PC-9 (cell line): ENCODE measurements around the gene IGF1. TPM values are rescaled to one million over a fixed set of nuclear protein-coding genes. Genes with fewer than 3 reads are reported as not detected.

Experiments
- BruUV-seq: library from RNA; stranded (reverse); fragments of 400-500 nt; replicated peaks from 2 replicates; lab custom pipeline; 2021; lab: Mats Ljungman, UMichigan
- CTCF ChIA-PET: fragments of 300-600 bp; sonication (Branson Sonifier 250); formaldehyde crosslinking; loops from one replicate; lab custom pipeline; 2022; ENCODE audit warnings: antibody characterized with exemption; lab: Charles Lee
- POLR2A ChIA-PET: fragments of 300-600 bp; sonication (Branson Sonifier 250); formaldehyde crosslinking; loops from one replicate; lab custom pipeline; 2022; ENCODE audit warnings: antibody characterized with exemption; ENCODE audit not compliant: unreplicated experiment; lab: Charles Lee
- DNase-seq, 2 experiments: peaks; one replicate each; pipeline versions ENCODE4 v3.0.0 to v3.0.0-alpha.2; 2015 to 2022; ENCODE audit warnings: mixed read lengths in 1 of 2
- H2AFZ ChIP-seq: fragments of 200-600 bp; sonication (generic); 2 replicates; pipeline ENCODE4 v1.8.1; 2017; ENCODE audit warnings: antibody characterized with exemption
- H3F3A ChIP-seq: fragments of 200-600 bp; sonication (generic); 2 replicates; pipeline ENCODE4 v1.8.1; 2017; ENCODE audit warnings: antibody characterized with exemption, mild to moderate bottlenecking, low read depth; ENCODE audit not compliant: insufficient read depth
- H3K27ac ChIP-seq: fragments of 200-600 bp; sonication (generic); 2 replicates; pipeline ENCODE4 v1.6.1; 2016; ENCODE audit warnings: mixed run types
- H3K27me3 ChIP-seq: fragments of 200-600 bp; sonication (generic); 2 replicates; pipeline ENCODE4 v1.6.1; 2016; ENCODE audit warnings: low read depth, mixed run types; ENCODE audit not compliant: insufficient read depth
- H3K36me3 ChIP-seq: fragments of 200-600 bp; sonication (generic); 2 replicates; pipeline ENCODE4 v1.6.1; 2016; ENCODE audit warnings: low read depth, mixed run types
- H3K4me1 ChIP-seq: fragments of 200-600 bp; sonication (generic); replicated peaks from 2 replicates; pipeline ENCODE4 v1.6.1; 2016; ENCODE audit warnings: mixed run types; ENCODE audit not compliant: insufficient read depth
- H3K4me2 ChIP-seq: fragments of 200-600 bp; sonication (generic); 2 replicates; pipeline ENCODE4 v1.6.1; 2017; ENCODE audit warnings: mixed run types
- H3K4me3 ChIP-seq: fragments of 200-600 bp; sonication (generic); 2 replicates; pipeline ENCODE4 v1.6.1; 2016; ENCODE audit warnings: mixed run types
- H3K79me2 ChIP-seq: fragments of 200-600 bp; sonication (generic); 2 replicates; pipeline ENCODE4 v1.6.1; 2017; ENCODE audit warnings: low read depth, mixed run types
- H3K9me2 ChIP-seq: fragments of 200-600 bp; sonication (generic); 2 replicates; pipeline ENCODE4 v1.8.1; 2017; ENCODE audit warnings: mild to moderate bottlenecking; ENCODE audit not compliant: insufficient read depth
- H3K9me3 ChIP-seq: fragments of 200-600 bp; sonication (generic); 2 replicates; pipeline ENCODE4 v1.8.1; 2016; ENCODE audit warnings: low read depth; ENCODE audit not compliant: insufficient read depth
- H4K20me1 ChIP-seq: fragments of 200-600 bp; sonication (generic); 2 replicates; pipeline ENCODE4 v1.8.1; 2017; ENCODE audit not compliant: insufficient read depth
- EZH2 ChIP-seq: fragments of 200-600 bp; sonication (generic); IDR thresholded peaks from 2 replicates; pipeline ENCODE4 v1.8.0; 2017; ENCODE audit warnings: antibody characterized with exemption, low read depth
- intact Hi-C: fragments of 100-400 bp; cut with micrococcal nuclease; formaldehyde crosslinking; loops from one replicate; pipeline ENCODE4 v1.10.0; 2022; ENCODE audit not compliant: unreplicated experiment
- total RNA-seq: library from RNA; stranded (reverse); gene quantifications from 2 replicates; pipeline ENCODE4 v1.2.3, GENCODE V29; 2021
- TF ChIP-seq, protein P1 (sequence below): fragments of 200-600 bp; sonication (generic); conservative IDR thresholded peaks from 2 replicates; pipeline ENCODE4 v1.6.1; 2017; ENCODE audit warnings: mixed run types, antibody characterized with exemption, mild to moderate bottlenecking, moderate library complexity

The IGF1 gene
- total RNA-seq, 1 experiment from 2014 or later = not detected

GRCh38 chr12:102468261-102468915 lies 12.0 kb downstream of the IGF1 start:
- no peaks in the 10 kb centered on the region for H3K4me1 ChIP-seq
- CTCF ChIA-PET = no interaction called here
- no peak overlapping the region for H3K4me3 ChIP-seq
- no peak overlapping the region for H3K4me2 ChIP-seq
- H3F3A ChIP-seq = no peaks in the 10 kb centered on the region
- no peak for DNase-seq
- no TSS peak for BruUV-seq
- no peaks in the 10 kb centered on the region for H3K9me2 ChIP-seq
- H3K36me3 ChIP-seq = no peaks in the 10 kb centered on the region
- TF ChIP-seq EZH2 = no peak
- TF ChIP-seq, protein P1, sequence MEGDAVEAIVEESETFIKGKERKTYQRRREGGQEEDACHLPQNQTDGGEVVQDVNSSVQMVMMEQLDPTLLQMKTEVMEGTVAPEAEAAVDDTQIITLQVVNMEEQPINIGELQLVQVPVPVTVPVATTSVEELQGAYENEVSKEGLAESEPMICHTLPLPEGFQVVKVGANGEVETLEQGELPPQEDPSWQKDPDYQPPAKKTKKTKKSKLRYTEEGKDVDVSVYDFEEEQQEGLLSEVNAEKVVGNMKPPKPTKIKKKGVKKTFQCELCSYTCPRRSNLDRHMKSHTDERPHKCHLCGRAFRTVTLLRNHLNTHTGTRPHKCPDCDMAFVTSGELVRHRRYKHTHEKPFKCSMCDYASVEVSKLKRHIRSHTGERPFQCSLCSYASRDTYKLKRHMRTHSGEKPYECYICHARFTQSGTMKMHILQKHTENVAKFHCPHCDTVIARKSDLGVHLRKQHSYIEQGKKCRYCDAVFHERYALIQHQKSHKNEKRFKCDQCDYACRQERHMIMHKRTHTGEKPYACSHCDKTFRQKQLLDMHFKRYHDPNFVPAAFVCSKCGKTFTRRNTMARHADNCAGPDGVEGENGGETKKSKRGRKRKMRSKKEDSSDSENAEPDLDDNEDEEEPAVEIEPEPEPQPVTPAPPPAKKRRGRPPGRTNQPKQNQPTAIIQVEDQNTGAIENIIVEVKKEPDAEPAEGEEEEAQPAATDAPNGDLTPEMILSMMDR = no peak
- no peak overlapping the region for H2AFZ ChIP-seq
- no peaks in the 10 kb centered on the region for H3K79me2 ChIP-seq
- no peak overlapping the region for H3K27ac ChIP-seq
- H3K9me3 ChIP-seq = no peaks in the 10 kb centered on the region
- POLR2A ChIA-PET = no interaction called here
- H4K20me1 ChIP-seq = no peaks in the 10 kb centered on the region
- H3K27me3 ChIP-seq = no peaks in the 10 kb centered on the region
- intact Hi-C loops = no loop called here

- no peak overlapping the region for H2AFZ ChIP-seq
- intact Hi-C loops = no loop called here
- no peaks in the 10 kb centered on the region for H3F3A ChIP-seq
- DNase-seq = no peak
- no peaks in the 10 kb centered on the region for H3K36me3 ChIP-seq
- no peak overlapping the region for H3K4me3 ChIP-seq
- no peak for TF ChIP-seq EZH2
- H3K27ac ChIP-seq = no peak overlapping the region
- H3K79me2 ChIP-seq = no peaks in the 10 kb centered on the region
- no peaks in the 10 kb centered on the region for H3K27me3 ChIP-seq
- BruUV-seq = no TSS peak
- ChIA-PET POLR2A (no interaction called here), CTCF (no interaction called here)
- H4K20me1 ChIP-seq = no peaks in the 10 kb centered on the region
- no peak overlapping the region for H3K4me2 ChIP-seq
- H3K9me3 ChIP-seq = no peaks in the 10 kb centered on the region
- no peaks in the 10 kb centered on the region for H3K9me2 ChIP-seq
- H3K4me1 ChIP-seq = no peaks in the 10 kb centered on the region
These were observed 14.4 kb downstream of the IGF1 start for GRCh38 chr12:102465762-102466560.

DNA sequence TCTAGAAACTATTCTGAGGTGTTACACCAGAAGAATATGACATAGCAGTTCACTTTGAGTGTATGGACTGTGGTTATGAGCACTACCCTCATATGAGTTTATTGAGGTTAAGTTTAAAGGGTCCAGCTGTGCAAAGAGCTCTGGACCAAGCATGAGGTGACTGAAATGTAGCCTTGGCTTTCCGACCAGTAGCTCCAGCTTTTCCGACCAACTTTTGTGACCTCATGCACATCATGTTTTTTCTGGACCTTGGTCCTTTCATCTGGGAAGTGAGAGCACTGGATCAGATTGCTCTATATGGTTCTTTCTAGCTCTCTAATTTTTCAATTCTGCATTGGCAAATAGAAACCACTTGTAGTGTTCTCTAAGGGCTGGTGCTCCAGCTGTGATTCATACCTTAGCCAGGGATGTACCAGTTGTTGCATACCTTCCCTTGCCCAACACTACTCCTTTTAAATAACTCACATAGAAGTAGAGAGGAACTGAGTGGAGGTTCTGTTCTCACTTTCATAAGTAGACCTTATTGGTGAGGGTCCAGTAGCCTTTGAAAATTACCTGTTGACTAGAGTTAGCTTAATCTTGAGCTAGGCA lies 16.6 kb downstream of the IGF1 start:
- no peaks in the 10 kb centered on the region for H3F3A ChIP-seq
- H3K4me3 ChIP-seq = no peak overlapping the region
- BruUV-seq = no TSS peak
- ChIA-PET CTCF (interaction anchor here (0.6 kb wide), 1 partner anchor 72 kb away, joined by 5 read pairs; no protein-coding TSS in a partner anchor), POLR2A (no interaction called here)
- no peak overlapping the region for H3K27ac ChIP-seq
- H4K20me1 ChIP-seq = no peaks in the 10 kb centered on the region
- no peak overlapping the region for H2AFZ ChIP-seq
- H3K79me2 ChIP-seq = no peaks in the 10 kb centered on the region
- no peaks in the 10 kb centered on the region for H3K27me3 ChIP-seq
- no peak overlapping the region for H3K4me2 ChIP-seq
- intact Hi-C loops = no loop called here
- no peak for TF ChIP-seq EZH2
- TF ChIP-seq, protein P1 = no peak
- no peaks in the 10 kb centered on the region for H3K36me3 ChIP-seq
- DNase-seq = no peak
- H3K9me3 ChIP-seq = no peaks in the 10 kb centered on the region
- no peaks in the 10 kb centered on the region for H3K9me2 ChIP-seq
- no peaks in the 10 kb centered on the region for H3K4me1 ChIP-seq
